HCT116 (cell line): ENCODE data around the gene UCHL5.

Source experiments
- EZH2 ChIP-seq: fragments of 200-600 bp; sonication (generic); IDR thresholded peaks from 2 replicates; pipeline ENCODE4 v1.6.1; 2017; ENCODE audit warnings: antibody characterized with exemption, mixed run types
- SIN3A ChIP-seq: IDR thresholded peaks from 2 replicates; pipeline ENCODE4 v1.6.1; 2012; ENCODE audit warnings: low read depth
- TF ChIP-seq, protein P1 (sequence below), 3 experiments: fragments of 200-600 bp in 1 of 3; sonication (generic) in 1 of 3; IDR thresholded peaks in 2 of 3; conservative IDR thresholded peaks in 1 of 3; 2 replicates each; pipeline ENCODE4 v1.5.1; 2012 to 2017; ENCODE audit warnings: low read depth in 2 of 3, low read length in 2 of 3, antibody characterized with exemption in 1 of 3, borderline replicate concordance in 1 of 3, control low read depth in 1 of 3, mild to moderate bottlenecking in 1 of 3, mixed read lengths in 1 of 3, mixed run types in 1 of 3, moderate library complexity in 1 of 3; ENCODE audit not compliant: insufficient read depth in 1 of 3
- TF ChIP-seq, protein P2 (sequence below): IDR thresholded peaks from 2 replicates; pipeline ENCODE4 v1.6.1; 2012

- TF ChIP-seq, protein P1, sequence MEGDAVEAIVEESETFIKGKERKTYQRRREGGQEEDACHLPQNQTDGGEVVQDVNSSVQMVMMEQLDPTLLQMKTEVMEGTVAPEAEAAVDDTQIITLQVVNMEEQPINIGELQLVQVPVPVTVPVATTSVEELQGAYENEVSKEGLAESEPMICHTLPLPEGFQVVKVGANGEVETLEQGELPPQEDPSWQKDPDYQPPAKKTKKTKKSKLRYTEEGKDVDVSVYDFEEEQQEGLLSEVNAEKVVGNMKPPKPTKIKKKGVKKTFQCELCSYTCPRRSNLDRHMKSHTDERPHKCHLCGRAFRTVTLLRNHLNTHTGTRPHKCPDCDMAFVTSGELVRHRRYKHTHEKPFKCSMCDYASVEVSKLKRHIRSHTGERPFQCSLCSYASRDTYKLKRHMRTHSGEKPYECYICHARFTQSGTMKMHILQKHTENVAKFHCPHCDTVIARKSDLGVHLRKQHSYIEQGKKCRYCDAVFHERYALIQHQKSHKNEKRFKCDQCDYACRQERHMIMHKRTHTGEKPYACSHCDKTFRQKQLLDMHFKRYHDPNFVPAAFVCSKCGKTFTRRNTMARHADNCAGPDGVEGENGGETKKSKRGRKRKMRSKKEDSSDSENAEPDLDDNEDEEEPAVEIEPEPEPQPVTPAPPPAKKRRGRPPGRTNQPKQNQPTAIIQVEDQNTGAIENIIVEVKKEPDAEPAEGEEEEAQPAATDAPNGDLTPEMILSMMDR (IDR thresholded peaks at IDR 0.05 in 2 of 3, conservative IDR thresholded peaks at IDR 0.05 in 1 of 3; ENCODE audit: borderline replicate concordance in 1 of 3, insufficient read depth in 1 of 3, low read depth in 2 of 3, low read length in 2 of 3): no peak
- TF ChIP-seq, protein P2, sequence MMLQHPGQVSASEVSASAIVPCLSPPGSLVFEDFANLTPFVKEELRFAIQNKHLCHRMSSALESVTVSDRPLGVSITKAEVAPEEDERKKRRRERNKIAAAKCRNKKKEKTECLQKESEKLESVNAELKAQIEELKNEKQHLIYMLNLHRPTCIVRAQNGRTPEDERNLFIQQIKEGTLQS: no peak
- no peak for TF ChIP-seq SIN3A
- TF ChIP-seq EZH2: no peak
Measured at GRCh38 chr1:193060406-193060805, 1.2 kb upstream of the UCHL5 start.
